Keratinocyte (primary cell): ENCODE measurements around the gene MRAP. TPM values are rescaled to one million over a fixed set of nuclear protein-coding genes. Genes with fewer than 3 reads are reported as not detected.

ENCODE experiments used
- DNase-seq: peaks from one replicate; pipeline ENCODE4 v3.0.0-alpha.2; 2011; ENCODE audit warnings: low read depth, missing footprints, low spot score
- FAIRE-seq: peaks from 2 replicates; lab custom pipeline; 2011; peaks lifted over from hg19 to GRCh38; lab: Jason Lieb, UNC
- H2AFZ ChIP-seq: 2 replicates; pipeline ENCODE4 v1.6.0; 2012; ENCODE audit warnings: low read length, control low read depth, inconsistent platforms; ENCODE audit not compliant: control insufficient read depth
- H3K27ac ChIP-seq: 2 replicates; pipeline ENCODE4 v1.5.1; 2011; ENCODE audit warnings: low read length; ENCODE audit not compliant: control insufficient read depth, insufficient read depth
- H3K27me3 ChIP-seq: 3 replicates; pipeline ENCODE4 v1.6.0; 2011; ENCODE audit warnings: low read length; ENCODE audit not compliant: control insufficient read depth, insufficient read depth; ENCODE audit errors: extremely low read depth
- H3K36me3 ChIP-seq, 2 experiments: 2 replicates in 1 of 2; 3 replicates in 1 of 2; pipeline ENCODE4 v1.5.1; 2011; ENCODE audit warnings: low read length in 2 of 2, mild to moderate bottlenecking in 1 of 2; ENCODE audit not compliant: control insufficient read depth in 2 of 2, insufficient read depth in 2 of 2; ENCODE audit errors: extremely low read depth in 1 of 2
- H3K4me1 ChIP-seq: 3 replicates; pipeline ENCODE4 v1.5.1; 2011; ENCODE audit warnings: low read length; ENCODE audit not compliant: control insufficient read depth, insufficient read depth; ENCODE audit errors: extremely low read depth
- H3K4me2 ChIP-seq: 3 replicates; pipeline ENCODE4 v1.6.0; 2011; ENCODE audit warnings: low read depth, low read length; ENCODE audit not compliant: control insufficient read depth, insufficient read depth; ENCODE audit errors: extremely low read depth
- H3K4me3 ChIP-seq, 3 experiments: fragments of 200-600 bp in 1 of 3; sonication (generic) in 1 of 3; 2 replicates in 2 of 3; 3 replicates in 1 of 3; pipeline ENCODE4 v1.5.1; 2011 to 2016; ENCODE audit warnings: low read length in 3 of 3, mild to moderate bottlenecking in 3 of 3, control low read depth in 2 of 3, inconsistent platforms in 1 of 3, low read depth in 1 of 3, mixed read lengths in 1 of 3, mixed run types in 1 of 3, moderate library complexity in 1 of 3; ENCODE audit not compliant: control insufficient read depth in 2 of 3, insufficient read depth in 2 of 3; ENCODE audit errors: extremely low read depth in 1 of 3
- H3K79me2 ChIP-seq: 2 replicates; pipeline ENCODE4 v1.6.0; 2012; ENCODE audit warnings: low read length; ENCODE audit not compliant: control insufficient read depth, insufficient read depth
- H3K9ac ChIP-seq: 3 replicates; pipeline ENCODE4 v1.6.0; 2011; ENCODE audit warnings: low read length; ENCODE audit not compliant: control insufficient read depth, insufficient read depth; ENCODE audit errors: extremely low read depth
- H3K9me1 ChIP-seq: 3 replicates; pipeline ENCODE4 v1.6.0; 2011; ENCODE audit warnings: low read length; ENCODE audit not compliant: control insufficient read depth, insufficient read depth; ENCODE audit errors: extremely low read depth
- H3K9me3 ChIP-seq: 2 replicates; pipeline ENCODE4 v1.5.1; 2012; ENCODE audit warnings: low read depth, low read length; ENCODE audit not compliant: control insufficient read depth
- H4K20me1 ChIP-seq: 3 replicates; pipeline ENCODE4 v1.6.0; 2011; ENCODE audit warnings: low read length; ENCODE audit not compliant: control insufficient read depth, insufficient read depth; ENCODE audit errors: extremely low read depth
- EZH2 ChIP-seq: IDR thresholded peaks from one replicate; pipeline ENCODE4 v1.6.1; 2012; ENCODE audit warnings: inconsistent platforms, mild to moderate bottlenecking, low read length, moderate library complexity
- dilution Hi-C: fragments of 300-500 bp; cut with MboI; formaldehyde crosslinking; loops from one replicate; pipeline ENCODE4 v1.7.0; 2020; ENCODE audit warnings: low sequenced_read_pairs; ENCODE audit not compliant: extremely low pct_ligation_motif_present
- polyA plus RNA-seq, 5 experiments: library from polyadenylated mRNA; depleted of rRNA in 3 of 5; stranded (reverse) in 3 of 5; stranded (forward) in 1 of 5; unstranded in 1 of 5; fragments of >200 nt; gene quantifications; 1 replicate in 1 of 5; 2 replicates in 3 of 5; 3 replicates in 1 of 5; pipeline versions ENCODE4 v1.2.1 to v1.2.3, GENCODE V29; 2011 to 2012; ENCODE audit warnings: missing spikeins in 2 of 5, low read depth in 1 of 5, low replicate concordance in 1 of 5
- TF ChIP-seq, protein P1 (sequence below), 3 experiments: IDR thresholded peaks in 1 of 3; conservative IDR thresholded peaks in 1 of 3; optimal IDR thresholded peaks in 1 of 3; 2 replicates in 2 of 3; 3 replicates in 1 of 3; pipeline versions ENCODE3 to v1.5.1; 2011; ENCODE audit warnings: low read length in 3 of 3, mild to moderate bottlenecking in 3 of 3, moderate library complexity in 2 of 3, control low read depth in 1 of 3, inconsistent platforms in 1 of 3; ENCODE audit not compliant: insufficient read depth in 2 of 3; ENCODE audit errors: extremely low read depth in 1 of 3

The MRAP gene
- polyA plus RNA-seq, 1 donor (not counting 4 experiments of a cell fraction or from before 2014, with no cell fraction given): not detected

DNA sequence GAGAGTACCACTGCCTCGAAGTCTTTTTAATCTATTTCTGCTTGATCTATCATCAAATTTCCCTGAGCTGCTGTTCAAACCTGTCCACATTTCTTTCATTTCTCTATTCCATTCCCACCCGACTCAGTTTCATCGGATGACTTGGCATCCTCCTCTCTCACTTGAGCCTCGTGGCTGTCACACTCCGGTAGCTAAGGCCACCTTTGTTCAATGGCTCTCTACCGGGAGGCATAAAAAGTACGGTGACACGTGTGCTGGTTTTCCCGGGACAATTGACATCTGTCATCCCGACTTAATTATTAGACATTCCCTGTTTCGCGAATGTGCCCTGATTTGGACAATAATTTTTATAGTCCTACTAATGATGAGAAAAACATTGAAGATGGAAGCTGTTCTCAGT lies 42.4 kb upstream of the MRAP start:
- H3K9ac ChIP-seq: no peak overlapping the region
- no peaks in the 10 kb centered on the region for H3K36me3 ChIP-seq
- H4K20me1 ChIP-seq: no peaks in the 10 kb centered on the region
- H2AFZ ChIP-seq: no peak overlapping the region
- H3K4me2 ChIP-seq: no peak overlapping the region
- H3K4me1 ChIP-seq: peaks cover 10% of the 10 kb centered on the region
- TF ChIP-seq, protein P1, sequence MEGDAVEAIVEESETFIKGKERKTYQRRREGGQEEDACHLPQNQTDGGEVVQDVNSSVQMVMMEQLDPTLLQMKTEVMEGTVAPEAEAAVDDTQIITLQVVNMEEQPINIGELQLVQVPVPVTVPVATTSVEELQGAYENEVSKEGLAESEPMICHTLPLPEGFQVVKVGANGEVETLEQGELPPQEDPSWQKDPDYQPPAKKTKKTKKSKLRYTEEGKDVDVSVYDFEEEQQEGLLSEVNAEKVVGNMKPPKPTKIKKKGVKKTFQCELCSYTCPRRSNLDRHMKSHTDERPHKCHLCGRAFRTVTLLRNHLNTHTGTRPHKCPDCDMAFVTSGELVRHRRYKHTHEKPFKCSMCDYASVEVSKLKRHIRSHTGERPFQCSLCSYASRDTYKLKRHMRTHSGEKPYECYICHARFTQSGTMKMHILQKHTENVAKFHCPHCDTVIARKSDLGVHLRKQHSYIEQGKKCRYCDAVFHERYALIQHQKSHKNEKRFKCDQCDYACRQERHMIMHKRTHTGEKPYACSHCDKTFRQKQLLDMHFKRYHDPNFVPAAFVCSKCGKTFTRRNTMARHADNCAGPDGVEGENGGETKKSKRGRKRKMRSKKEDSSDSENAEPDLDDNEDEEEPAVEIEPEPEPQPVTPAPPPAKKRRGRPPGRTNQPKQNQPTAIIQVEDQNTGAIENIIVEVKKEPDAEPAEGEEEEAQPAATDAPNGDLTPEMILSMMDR (optimal IDR thresholded peaks at IDR 0.05 in 1 of 3, IDR thresholded peaks at IDR 0.05 in 1 of 3, conservative IDR thresholded peaks at IDR 0.05 in 1 of 3; ENCODE audit: extremely low read depth in 1 of 3, insufficient read depth in 2 of 3, low read length in 3 of 3): no peak
- TF ChIP-seq EZH2: no peak
- DNase-seq (no peak), FAIRE-seq (no peak)
- peaks cover 12% of the 10 kb centered on the region for H3K27me3 ChIP-seq
- dilution Hi-C loops: no loop called here
- no peak overlapping the region for H3K27ac ChIP-seq
- no peaks in the 10 kb centered on the region for H3K9me3 ChIP-seq
- H3K4me3 ChIP-seq: no peak overlapping the region
- no peaks in the 10 kb centered on the region for H3K9me1 ChIP-seq
- no peaks in the 10 kb centered on the region for H3K79me2 ChIP-seq

DNA sequence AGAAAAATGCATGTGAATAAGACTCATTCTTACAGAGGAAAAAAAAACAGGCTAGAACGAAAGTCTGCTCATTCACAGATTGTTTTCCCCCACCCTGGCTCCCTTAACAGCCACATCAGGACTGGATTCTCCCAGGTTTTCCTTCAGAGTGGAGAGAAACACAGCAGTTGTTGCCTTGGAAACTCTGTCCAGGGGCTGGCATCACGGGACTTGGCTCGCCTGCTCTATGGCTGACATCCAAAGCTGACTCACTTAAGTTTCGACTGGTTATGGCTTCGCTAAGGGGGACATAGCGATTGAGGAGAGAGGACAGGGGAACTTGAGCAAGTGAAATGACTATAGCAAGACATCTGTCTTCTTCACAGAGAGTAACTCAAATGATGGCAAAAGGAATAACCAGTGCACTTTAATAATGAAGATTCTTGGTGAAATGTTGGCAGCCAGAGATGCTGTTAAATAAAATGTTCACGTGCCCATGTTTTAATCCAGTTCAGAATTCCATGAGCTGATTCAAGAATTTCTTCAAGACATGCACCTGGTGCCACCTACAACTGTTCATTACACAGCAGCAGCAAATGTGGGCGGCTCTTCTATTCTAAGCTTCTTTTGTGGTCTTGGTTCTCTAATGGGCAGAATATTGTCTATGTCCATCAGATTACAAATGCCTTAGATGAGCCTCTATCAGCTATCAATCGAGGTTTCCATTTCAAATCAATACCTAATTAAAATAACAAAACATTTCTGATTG lies 41.6 kb upstream of the MRAP start:
- H3K27ac ChIP-seq: no peak overlapping the region
- TF ChIP-seq EZH2: no peak
- TF ChIP-seq, protein P1 (optimal IDR thresholded peaks at IDR 0.05 in 1 of 3, IDR thresholded peaks at IDR 0.05 in 1 of 3, conservative IDR thresholded peaks at IDR 0.05 in 1 of 3; ENCODE audit: extremely low read depth in 1 of 3, insufficient read depth in 2 of 3, low read length in 3 of 3): no peak

More for the DNA sequence above, 41.6 kb upstream of the MRAP start:
- Histone ChIP-seq H3K9ac (no peak overlapping the region), H3K27me3 (peaks cover 12% of the 10 kb centered on the region), H3K9me1 (no peaks in the 10 kb centered on the region), H3K4me2 (no peak overlapping the region), H4K20me1 (no peaks in the 10 kb centered on the region), H3K36me3 (no peaks in the 10 kb centered on the region), H3K4me1 (peaks cover 10% of the 10 kb centered on the region), H3K4me3 (no peak overlapping the region), H2AFZ (no peak overlapping the region), H3K9me3 (no peaks in the 10 kb centered on the region), H3K79me2 (no peaks in the 10 kb centered on the region)
- FAIRE-seq: no peak
- dilution Hi-C loops: no loop called here
- no peak for DNase-seq
